GM19455 (cell line): Measurements from ENCODE around the gene CAPS2.
"Not testable (repeated sequence)": the region's sequence is repeated elsewhere in the genome, so short reads cannot be mapped to it uniquely, and the experiment has no call there.

Source experiments
- ATAC-seq: cut with Tn5 transposase; IDR thresholded peaks from one replicate; pipeline ENCODE4 v1.9.1; 2021; ENCODE audit not compliant: unreplicated experiment

Gene CAPS2

DNA sequence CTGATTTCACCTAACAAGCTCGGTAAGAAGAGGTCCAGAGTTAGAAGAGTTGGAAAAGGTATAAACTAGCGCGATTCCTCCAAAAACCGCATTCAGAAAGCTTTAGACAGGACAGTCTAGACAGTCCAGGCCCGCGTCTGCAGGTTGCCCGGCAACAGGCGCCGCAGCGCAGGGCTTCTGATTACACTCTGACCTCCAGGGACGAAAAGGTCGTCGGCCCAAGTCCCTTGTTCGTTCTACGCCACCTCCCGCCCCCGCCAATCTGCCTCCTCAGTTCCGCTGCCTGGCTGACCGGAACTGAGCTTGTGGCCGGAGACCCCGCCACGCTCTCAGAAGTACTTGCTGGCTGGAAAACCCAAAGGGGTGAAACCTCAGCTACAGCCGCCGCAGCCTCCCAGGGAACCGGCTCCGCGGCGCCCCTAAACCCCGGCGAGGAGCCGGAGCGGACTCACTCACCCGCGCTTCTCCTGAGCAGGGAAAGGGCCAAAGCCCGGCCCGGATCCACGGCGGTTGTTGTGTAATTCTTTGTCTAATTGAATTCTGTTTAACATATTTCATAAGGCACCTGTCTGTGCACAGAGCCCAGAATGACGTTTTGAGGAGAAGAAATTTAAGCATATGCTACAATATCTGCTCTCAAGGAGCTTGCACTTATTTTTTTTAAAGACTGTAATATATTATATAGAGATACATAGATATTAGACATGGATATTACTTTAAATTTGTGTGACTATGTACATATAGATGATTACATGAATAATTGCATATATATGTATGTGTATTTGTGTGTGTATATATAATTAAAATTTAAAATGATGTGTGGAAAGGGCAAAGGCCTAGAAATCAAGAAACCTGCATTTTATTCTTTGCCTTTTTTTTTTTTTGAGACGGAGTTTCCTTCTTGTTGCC is at the start of gene CAPS2:
Gene CAPS2 (minus strand): TSS at position 407 of the 909 bp plus-strand sequence. CDS start 3,826 bp downstream, outside the sequence.
- ATAC-seq: peak; percentile 93

DNA sequence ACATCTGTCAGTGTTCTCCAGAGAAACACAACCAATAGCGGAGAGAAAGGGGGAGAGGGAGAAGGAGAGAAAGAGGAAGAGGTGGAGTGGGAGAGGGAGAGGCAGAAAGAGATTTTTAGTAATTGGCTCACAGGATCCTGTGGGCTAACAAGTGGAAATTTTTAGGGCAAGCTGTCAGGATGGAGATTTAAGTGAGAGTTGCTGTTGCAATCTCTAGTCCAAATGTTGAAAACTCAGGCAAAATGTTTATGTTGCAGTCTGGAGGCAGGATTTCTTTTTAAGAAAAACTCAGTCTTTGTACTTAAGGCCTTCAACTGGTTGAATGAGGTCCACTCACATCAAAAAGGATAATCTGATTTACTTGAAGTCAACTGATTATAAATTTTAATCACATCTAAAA is 48.2 kb upstream of the CAPS2 start:
- no peak for ATAC-seq

DNA sequence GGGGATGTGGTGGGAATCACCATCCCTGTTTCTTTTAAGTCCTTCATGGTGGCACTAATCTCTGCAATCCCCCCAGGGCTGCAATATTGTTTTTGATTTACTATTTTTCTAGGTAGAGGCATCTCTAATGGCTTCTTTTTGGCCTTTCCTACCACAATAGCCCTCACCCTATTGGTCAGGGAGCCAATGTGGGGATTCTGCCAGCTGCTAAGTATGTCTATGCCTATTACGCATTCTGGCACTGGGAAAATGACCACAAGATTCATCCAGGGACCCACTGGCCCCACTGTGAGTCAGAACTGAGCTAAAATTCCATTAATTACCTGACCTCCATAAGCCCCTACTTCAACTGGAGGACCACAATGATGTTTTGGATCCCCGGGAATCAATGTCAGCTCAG is 44.8 kb upstream of the CAPS2 start:
- ATAC-seq: no peak

DNA sequence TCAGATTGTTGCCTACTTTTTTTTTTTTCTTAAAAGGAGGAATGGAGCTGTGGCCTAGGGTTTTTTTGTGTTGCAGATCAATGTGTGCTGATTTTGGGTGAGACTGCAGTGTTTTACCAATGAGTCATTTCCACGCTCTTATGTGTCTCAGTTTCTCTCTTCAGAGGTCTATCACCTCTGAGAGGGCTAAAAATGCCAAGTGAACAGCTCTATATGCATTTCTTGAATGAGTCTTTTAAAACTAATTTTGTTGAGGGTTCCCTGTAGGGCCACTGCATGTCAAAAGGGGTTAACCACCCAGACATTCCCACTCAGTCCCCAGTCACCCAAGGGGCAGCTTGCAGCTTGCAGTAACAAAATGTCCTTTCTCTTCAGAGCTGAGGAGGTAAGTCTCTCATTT is 36.5 kb upstream of the CAPS2 start:
- ATAC-seq: no peak

DNA sequence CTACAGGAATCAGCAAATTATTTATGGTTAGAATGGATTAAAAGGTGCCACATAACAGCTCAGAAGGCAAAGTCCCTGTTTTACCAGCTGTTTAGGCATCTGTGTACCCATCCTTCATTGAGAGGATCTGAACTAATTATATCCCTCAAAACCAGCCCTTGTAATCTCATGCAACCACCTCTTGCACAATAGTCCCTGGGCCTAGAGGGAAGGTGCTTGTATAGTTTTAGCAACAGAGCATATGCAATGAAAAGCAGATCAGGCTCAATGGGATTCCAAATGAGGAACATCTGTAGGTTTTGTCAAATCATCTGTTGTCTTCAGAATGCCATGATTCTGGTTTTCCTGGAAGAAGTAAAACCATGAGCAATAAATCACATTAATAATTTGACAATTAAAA is 34.8 kb upstream of the CAPS2 start:
- no peak for ATAC-seq

DNA sequence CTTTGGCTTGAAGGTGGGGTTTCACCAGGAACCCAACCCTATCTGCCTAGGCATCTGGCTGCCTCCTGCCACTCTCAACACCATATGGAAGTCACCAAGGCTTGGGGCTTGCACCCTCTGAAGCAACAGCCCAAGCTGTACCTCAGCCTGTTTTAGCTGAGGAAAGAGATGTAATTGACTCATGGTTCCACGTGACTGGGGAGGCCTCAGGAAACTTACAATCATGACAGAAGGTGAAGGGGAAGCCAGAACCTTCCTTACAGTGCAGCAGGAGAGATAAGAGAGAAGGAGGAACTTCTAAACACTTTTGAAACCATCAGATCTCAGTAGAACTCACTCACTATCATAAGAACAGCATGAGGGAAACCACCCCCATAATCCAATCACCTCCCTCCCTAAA is 31.3 kb upstream of the CAPS2 start:
- no peak for ATAC-seq

DNA sequence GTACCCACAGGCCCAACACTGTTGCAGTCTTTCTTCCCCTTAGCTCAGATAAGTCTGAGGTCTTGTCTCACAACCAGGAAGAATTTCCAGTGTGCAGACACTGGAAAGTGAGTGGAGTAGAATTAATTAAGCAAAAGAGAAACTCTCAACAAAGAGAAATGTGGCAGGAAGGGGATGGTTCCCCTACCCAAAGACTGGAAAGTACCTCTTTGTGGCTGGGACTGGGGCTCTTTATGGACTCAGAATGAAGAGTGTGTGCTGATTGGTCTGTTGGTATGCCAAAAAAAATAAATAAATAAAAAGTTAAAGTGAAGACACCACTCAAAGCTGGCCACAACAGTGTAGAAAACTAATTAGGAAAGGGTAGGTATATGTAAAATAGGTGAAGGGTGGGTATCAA is 30.8 kb upstream of the CAPS2 start:
- no peak for ATAC-seq

DNA sequence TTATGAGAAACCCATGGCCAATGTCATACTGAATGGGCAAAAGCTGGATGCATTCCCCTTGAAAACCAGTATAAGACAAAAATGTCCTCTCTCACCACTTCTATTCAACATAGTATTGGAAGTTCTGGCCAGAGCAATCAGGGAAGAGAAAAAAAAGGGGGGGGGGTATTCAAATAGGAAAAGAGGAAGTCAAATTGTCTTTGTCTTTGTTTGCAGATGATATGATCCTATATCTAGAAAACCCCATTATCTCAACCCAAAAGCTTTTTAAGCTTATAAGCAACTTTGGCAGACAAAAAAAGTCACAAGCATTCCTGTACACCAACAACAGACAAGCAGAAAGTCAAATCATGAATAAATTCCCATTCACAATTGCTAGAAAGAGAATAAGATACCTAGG is 23.9 kb upstream of the CAPS2 start:
- ATAC-seq: no peak

DNA sequence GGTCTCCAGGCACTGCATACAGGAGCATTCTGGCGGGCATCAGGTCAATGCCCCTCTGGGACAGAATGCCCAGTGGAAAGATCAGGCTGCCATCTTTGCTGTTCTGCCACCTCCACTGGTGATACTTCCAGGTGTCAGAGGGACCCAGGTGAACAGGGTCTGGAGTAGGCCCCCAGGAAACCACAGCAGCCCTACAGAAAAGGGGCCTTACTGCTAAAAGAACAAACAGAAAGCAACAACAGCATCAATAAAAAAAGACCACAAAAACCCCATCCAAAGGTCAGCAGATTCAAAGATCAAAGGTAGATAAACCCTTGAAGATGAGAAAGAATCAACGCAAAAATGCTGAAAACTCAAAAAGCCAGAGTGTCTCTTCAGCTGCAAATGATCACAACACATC is 20.3 kb upstream of the CAPS2 start:
- ATAC-seq: no peak

DNA sequence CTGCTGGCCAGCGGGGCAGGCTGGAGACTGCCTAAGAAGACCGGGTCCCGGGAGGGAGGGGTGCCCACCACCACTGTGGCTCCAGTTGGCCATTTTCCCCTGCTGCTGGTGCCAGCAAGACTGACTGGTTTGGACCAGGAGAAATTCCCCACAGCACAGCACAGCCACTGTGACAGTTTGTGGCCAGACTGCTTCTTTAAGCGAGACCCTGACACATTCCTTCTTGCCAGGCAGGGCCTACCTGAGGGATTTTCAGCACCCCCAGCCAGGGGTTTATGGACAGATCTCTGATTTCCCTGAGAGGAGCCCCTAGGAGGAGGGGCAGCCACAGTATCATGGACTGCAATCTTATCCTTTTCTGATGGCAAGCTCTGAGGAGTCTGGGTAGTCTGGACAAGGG is 19.8 kb upstream of the CAPS2 start:
- ATAC-seq: no peak

DNA sequence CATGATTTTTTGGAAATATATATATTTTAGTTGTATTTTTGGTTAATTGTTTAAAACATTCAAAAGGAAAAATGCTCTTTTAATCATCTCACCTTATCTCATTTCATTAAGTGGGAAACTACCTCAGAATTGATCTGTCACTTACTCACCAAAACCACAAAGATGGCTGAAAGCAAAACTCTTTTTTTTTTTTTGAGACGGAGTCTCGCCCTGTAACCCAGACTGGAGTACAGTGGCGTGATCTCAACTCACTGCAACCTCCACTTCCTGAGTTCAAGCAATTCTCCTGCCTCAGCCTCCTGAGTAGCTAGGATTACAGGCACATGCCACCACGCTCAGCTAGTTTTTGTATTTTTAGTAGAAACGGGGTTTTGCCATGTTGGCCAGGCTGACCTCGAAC is 16.1 kb upstream of the CAPS2 start:
- not testable (repeated sequence) for ATAC-seq

DNA sequence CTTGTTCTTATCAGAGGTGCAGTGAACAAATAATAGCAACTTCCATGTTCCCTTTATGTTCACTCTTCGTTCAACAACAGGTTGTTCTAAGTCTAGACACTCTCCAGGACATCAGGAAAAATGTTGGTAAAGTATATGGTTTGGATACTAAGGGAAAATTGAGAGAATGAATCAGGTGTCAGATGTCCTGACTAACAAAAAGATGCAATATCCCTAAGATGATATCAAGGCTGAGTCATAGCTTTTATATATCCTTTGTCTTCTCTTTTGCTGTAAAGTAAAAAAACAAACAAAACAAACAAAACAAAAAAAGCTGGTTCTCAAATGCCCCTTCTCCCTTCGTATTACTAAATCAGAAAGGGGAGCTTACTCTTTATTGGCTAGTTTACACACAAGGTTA is 15.4 kb upstream of the CAPS2 start:
- ATAC-seq: no peak

DNA sequence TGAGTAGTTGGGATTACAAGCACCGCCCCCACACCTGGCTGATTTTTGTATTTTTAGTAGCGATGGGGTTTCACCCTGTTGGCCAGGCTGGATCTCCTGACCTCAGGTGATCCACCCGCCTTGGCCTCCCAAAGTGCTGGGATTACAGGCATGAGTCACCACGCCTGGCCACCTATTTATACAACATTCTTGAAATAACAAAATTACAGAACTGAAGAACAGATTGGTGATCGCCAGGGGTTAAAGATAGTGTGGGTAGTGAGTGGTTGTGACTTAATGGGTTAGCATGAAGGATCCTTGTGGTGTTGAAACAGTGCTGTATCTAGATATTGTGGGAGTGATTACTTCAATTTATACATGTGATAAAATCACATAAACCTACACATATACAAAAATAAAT is 11.7 kb upstream of the CAPS2 start:
- no peak for ATAC-seq

DNA sequence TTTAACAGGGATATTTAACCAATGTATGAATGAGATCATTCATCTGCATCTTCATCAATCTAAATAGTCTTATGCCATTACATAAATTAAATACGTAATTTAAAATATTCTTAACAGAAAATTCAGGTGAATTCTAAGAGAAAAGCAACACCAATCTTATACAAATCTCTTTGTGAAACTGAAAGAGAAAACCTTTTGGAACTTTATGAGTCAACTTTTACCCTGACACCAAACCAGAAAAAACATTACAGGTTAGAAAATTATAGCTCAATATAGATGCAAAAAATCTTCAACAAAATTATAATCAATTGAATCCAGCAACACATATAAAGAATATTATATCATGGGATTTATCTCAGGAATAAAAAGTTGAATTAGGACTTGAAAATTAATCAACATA is 7.8 kb upstream of the CAPS2 start:
- no peak for ATAC-seq

DNA sequence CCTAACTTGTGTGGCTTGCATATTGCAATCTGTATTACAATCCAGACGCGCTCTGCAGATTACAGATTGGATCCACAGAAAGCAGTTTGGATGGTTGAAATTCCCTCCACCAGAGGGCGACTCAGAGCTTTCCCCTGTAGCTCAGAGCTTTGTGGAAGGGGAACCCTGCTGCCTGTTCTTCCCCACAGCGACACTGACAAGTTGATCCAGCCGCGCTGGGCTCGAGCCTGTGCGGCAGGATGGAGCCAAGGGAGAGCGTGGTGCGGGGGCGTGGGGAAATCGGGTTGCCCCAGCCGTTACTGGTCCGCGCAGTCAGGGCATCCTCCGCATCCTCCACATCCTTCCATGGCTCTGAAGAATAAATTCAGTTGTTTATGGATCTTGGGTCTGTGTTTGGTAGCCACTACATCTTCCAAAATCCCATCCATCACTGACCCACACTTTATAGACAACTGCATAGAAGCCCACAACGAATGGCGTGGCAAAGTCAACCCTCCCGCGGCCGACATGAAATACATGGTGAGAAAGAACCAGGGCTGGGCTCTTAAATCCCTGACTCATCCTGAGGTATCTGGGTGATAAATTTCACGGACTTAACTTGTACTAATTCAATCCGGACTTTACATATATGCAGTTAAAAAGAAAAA is 4.4 kb upstream of the CAPS2 start, which contains the start of gene GLIPR1L1:
Gene GLIPR1L1 (plus strand): TSS at position 287 of the 647 bp plus-strand sequence. CDS start 59 bp downstream, at position 346.
- peak; percentile 59 for ATAC-seq

DNA sequence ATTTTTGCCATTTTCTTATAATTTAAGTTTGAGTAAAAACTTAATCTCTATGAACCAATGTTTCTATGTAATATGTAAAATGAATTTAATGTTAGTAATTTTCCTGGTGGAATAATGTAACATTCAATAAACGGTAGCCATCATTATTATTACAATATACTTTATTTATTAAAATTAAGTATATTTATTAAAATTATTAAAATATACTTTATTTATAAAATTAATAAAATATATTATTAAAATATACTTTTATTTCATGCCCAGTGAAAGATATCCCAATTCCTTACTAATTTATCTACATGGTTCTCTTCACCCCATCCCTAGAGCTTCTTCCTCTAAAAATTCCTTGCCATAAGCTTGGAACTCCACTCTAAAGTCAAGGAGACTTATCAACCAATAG is 2.5 kb downstream of the CAPS2 start:
- ATAC-seq: no peak

DNA sequence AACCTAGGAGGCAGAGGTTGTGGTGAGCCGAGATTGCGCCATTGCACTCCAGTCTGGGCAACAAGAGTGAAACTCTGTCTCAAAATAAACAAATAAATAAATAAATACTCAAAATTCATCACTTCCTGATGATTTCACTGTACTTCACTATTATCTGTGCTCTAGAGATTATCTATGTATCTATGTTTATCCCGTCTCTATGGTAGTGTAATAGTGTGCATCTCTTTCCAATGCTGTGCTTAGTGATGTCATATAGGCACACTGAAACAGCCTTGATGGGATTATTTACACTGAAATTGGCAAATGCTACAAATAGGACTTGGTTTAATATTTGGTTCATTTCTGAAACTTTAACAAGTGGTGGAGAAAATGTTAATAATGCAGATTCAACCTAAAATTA is 6.5 kb downstream of the CAPS2 start:
- no peak for ATAC-seq

DNA sequence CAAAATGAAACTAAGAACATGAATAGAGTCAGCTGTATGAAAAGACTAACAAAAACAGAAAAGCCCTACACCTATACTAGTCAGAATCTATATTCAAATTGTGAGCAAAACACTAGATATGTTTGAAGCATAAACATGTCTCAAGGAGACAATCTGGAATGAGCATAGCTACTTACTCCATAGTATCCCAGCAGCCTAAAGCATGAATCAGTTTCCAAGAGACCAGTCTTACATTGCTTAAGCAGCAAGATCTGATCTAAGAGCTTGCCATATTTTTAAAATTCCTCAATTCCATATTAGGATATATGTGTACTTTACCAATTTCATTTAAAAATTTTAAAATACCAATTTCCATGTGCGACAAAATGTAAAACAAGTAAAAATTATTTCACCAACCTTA is 7.7 kb downstream of the CAPS2 start:
- no peak for ATAC-seq

DNA sequence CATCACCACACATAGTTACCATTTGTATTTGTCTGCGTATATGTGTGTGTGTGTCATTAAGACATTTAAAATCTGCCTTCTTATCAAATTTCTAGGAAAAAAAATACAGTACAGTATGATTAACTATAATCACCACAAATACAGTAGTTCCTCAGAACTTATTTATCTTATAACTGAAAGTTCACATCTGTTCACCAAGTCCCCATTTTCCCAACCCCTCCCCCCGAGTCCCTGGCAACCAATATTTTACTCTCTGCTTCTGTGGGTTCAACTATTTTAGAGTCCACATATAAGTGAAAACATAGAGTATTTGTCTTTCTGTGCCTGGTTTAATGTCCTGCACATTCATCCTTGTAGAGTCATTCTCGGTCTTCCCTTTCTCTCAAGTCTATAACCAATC is 12.3 kb downstream of the CAPS2 start:
- no peak for ATAC-seq

DNA sequence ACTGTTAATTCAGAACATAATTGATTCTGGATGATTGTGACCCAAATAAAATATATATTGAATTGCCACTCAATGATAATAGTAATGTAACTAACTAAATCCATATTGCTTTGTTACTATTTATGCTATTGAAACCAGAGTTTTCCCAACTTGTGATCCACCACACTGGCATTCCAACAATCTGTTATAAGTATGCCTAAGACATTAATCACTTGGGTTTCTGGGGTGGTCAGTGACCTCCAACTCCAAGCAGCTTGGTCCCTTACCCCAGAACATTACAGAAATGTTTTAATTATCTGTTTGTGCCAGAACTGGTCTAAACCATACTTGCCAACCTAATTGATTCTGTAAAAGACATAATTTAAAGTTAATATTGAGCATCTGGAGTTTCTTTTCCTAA is 14.6 kb downstream of the CAPS2 start:
- ATAC-seq: no peak

DNA sequence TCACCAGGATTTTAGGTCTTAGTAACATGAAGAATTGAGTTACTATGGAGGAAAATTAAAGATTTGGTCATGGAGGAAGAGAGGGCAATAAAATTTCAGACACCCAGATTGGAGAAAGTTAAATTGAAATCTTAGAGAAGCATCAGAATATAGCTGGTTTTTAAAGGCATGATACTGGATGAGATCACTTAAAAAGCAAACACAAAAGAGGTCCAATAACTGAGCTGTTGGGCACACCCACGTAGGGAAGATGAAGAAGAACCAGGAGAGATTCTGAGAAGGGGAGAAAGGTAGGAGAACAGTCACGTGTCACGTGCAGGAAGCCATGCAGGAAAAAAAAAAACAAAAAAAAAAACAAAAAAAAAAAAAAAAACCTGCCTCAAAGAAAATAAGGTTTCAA is 18.8 kb downstream of the CAPS2 start:
- ATAC-seq: no peak

DNA sequence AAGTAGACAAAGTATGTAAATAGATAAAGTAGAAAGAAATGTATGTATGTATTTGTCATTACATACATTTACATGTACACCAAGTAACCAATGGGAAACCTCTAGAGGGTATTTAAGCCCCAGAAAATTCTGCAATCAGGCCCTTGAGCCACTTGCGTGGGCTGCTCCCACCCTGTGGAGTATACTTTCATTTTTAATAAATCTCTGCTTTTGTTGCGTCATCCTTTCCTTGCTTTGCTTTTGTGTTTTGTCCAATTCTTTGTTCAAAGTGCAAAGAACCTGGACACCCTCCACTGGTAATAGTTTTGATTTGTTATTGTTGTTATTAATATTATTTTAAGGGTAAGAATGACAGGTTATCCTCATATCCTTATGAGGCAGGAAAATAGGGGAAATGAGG is 21.8 kb downstream of the CAPS2 start:
- ATAC-seq: no peak
